Nephron progenitor cell (in vitro differentiated cells): ENCODE measurements around the gene UIMC1.

ENCODE experiments used
- DNase-seq: peaks from one replicate; pipeline ENCODE4 v3.0.0; 2021
- H3K27ac Mint-ChIP-seq: 2 replicates; pipeline ENCODE4 v1.8.0; 2021; ENCODE audit warnings: mild to moderate bottlenecking, moderate library complexity, mixed read lengths
- H3K27me3 Mint-ChIP-seq: 2 replicates; pipeline ENCODE4 v1.8.0; 2021; ENCODE audit warnings: mild to moderate bottlenecking, low read depth, mixed read lengths; ENCODE audit not compliant: poor library complexity
- H3K36me3 Mint-ChIP-seq: 2 replicates; pipeline ENCODE4 v1.8.0; 2021; ENCODE audit warnings: low read depth, mixed read lengths
- H3K4me1 Mint-ChIP-seq: 2 replicates; pipeline ENCODE4 v1.8.0; 2021; ENCODE audit warnings: mixed read lengths
- H3K4me3 Mint-ChIP-seq: 2 replicates; pipeline ENCODE4 v1.8.0; 2021; ENCODE audit warnings: mild to moderate bottlenecking, moderate library complexity, mixed read lengths
- H3K9me3 Mint-ChIP-seq: 2 replicates; pipeline ENCODE4 v1.8.0; 2021; ENCODE audit warnings: mild to moderate bottlenecking, moderate library complexity, mixed read lengths
- TF ChIP-seq, protein P1 (sequence below): fragments of 200-600 bp; sonication (generic); IDR thresholded peaks from 2 replicates; pipeline ENCODE4 v1.5.0; 2021; ENCODE audit warnings: antibody characterized with exemption

UIMC1 gene

DNA sequence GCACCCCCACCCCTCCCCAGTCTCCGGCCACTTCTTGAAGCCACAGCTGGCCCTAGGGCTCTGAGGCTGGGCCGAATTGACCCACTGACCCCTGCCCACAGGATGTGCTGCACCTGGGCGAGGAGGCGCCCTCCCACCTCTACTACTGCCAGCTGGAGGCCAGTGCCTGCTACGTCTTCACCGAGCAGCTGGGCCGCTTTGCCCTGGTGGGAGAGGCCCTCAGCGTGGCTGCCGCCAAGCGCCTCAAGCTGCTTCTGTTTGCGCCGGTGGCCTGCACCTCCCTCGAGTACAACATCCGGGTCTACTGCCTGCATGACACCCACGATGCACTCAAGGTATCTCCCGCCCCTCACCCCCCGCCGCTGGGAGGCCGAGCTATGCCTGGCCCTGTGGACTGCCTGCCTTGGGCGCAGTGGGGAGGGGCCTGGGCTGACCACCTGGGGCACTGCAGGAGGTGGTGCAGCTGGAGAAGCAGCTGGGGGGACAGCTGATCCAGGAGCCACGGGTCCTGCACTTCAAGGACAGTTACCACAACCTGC is 128.7 kb downstream of the UIMC1 start:
- Mint-ChIP-seq H3K9me3 (no peaks in the 10 kb centered on the region), H3K27ac (no peak overlapping the region), H3K4me3 (no peak overlapping the region), H3K27me3 (peaks cover 21% of the 10 kb centered on the region), H3K4me1 (peaks cover 27% of the 10 kb centered on the region), H3K36me3 (no peaks in the 10 kb centered on the region)
- TF ChIP-seq, protein P1, sequence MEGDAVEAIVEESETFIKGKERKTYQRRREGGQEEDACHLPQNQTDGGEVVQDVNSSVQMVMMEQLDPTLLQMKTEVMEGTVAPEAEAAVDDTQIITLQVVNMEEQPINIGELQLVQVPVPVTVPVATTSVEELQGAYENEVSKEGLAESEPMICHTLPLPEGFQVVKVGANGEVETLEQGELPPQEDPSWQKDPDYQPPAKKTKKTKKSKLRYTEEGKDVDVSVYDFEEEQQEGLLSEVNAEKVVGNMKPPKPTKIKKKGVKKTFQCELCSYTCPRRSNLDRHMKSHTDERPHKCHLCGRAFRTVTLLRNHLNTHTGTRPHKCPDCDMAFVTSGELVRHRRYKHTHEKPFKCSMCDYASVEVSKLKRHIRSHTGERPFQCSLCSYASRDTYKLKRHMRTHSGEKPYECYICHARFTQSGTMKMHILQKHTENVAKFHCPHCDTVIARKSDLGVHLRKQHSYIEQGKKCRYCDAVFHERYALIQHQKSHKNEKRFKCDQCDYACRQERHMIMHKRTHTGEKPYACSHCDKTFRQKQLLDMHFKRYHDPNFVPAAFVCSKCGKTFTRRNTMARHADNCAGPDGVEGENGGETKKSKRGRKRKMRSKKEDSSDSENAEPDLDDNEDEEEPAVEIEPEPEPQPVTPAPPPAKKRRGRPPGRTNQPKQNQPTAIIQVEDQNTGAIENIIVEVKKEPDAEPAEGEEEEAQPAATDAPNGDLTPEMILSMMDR, result no peak
- DNase-seq, result no peak

DNA sequence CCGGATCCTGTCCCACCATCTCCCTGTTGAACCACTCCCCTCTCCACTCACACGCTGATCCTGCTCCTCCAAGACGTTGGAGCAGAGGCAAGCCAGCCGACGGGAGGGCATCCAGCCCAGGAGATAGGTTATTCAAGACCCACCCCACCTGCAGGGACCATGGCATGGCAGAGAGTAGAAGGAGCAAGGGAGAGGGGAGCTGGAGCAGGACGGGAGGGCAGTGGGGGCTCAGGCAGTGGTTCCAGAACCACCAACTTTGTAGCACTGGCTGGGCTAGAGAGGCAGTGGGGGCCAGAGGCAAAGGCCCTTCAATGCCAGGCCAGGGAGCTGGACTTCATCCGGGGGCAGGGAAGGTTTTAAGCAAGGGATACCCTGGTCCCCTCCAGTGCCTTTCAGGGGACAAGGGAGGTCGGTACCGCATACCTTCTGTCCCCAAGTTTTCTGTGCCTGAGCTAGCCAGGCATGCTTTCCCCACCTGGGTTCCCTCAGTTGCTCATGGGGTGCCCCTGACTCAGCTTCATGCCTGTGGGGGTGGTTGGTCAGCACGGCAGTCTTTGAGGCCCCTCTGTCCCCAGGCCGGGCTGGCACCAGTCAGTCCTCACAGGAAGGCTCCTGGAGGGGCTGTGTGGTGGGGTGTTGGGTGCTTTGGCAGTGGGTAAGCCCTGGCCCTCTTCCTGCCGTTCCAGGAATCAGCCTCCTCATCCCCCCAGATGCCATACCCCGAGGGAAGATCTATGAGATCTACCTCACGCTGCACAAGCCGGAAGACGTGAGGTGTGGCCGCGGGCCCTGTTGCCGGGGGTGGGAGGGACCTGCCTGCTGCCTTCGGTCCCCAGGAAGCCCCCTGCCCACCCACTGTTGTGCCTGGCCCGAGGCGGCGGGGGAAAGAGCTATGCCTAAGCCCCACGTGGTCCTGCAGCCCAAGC is 129.8 kb downstream of the UIMC1 start:
- Mint-ChIP-seq H3K27me3 (peaks cover 21% of the 10 kb centered on the region), H3K36me3 (no peaks in the 10 kb centered on the region), H3K9me3 (no peaks in the 10 kb centered on the region), H3K27ac (no peak overlapping the region), H3K4me1 (peaks cover 27% of the 10 kb centered on the region), H3K4me3 (no peak overlapping the region)
- TF ChIP-seq, protein P1, result no peak
- no peak for DNase-seq

DNA sequence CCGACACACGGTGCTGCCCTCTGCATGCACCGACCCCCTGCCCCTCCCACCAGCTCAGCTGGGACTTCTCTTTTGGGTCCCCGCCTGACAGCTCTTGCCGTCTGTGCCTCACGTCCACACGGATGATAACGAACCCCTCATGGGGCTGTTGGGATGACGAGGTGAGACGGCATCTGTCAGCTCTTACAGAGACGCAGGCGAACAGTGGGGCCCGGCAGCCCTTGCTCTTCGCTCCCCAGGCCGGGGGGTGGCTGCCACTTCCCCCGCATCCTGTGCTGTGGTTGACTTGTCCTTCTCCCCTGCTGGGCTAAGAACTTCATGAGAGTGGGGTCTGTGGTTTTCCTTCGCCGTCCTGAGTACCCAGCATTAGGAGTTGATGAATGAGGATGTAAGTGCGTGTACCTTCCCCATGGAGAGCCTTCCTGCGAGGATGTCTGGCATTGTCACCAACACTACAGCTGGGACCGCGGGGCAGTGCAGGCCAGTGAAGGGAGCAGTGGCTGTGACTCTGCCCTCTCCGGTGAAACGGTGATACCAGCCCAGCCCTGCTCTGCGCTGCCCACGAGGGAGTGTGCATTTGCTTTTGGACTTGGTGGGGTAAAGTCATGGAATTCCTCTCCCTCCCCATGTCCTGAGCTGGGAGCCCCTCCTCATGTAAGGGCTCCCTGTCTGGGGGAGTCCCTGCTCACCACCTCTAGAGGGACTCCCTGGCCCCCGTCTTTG is 130.6 kb downstream of the UIMC1 start:
- TF ChIP-seq, protein P1, result no peak
- H3K27ac Mint-ChIP-seq, result no peak overlapping the region
- peaks cover 27% of the 10 kb centered on the region for H3K4me1 Mint-ChIP-seq
- H3K9me3 Mint-ChIP-seq, result no peaks in the 10 kb centered on the region
- H3K27me3 Mint-ChIP-seq, result peaks cover 21% of the 10 kb centered on the region
- H3K4me3 Mint-ChIP-seq, result no peak overlapping the region
- no peaks in the 10 kb centered on the region for H3K36me3 Mint-ChIP-seq
- DNase-seq, result no peak

DNA sequence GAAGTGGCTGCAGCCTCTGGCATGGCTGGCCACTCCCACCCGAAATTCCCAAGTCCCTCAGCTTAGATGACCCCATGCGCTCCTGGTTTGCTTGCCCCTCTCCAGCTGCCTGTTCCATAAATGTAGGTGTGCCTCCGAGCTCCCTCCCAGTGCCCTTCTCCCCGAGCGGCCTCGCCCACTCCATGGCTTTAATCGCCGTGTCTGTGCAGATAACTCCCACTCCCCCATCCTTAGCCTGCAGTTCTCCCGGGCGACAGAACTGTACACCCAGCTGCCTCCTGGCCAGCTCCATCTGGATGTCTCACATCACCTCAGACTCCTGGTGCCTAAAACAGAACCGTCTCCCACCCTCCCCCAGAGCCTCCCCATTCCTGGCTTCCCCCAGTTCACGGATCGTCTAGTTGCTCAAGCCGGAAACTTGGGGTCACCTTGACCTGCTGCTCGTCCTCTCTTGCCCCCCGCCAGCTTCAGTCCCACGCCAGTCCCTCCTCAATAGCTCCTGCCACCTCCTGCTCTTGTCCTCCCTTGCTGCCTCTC is 131.5 kb downstream of the UIMC1 start:
- H3K27me3 Mint-ChIP-seq, result peaks cover 21% of the 10 kb centered on the region
- no peaks in the 10 kb centered on the region for H3K9me3 Mint-ChIP-seq
- H3K4me3 Mint-ChIP-seq, result no peak overlapping the region
- peaks cover 29% of the 10 kb centered on the region for H3K4me1 Mint-ChIP-seq
- H3K36me3 Mint-ChIP-seq, result no peaks in the 10 kb centered on the region
- peak overlapping the region; percentile 60 for H3K27ac Mint-ChIP-seq
- TF ChIP-seq, protein P1, result no peak
- DNase-seq, result no peak

DNA sequence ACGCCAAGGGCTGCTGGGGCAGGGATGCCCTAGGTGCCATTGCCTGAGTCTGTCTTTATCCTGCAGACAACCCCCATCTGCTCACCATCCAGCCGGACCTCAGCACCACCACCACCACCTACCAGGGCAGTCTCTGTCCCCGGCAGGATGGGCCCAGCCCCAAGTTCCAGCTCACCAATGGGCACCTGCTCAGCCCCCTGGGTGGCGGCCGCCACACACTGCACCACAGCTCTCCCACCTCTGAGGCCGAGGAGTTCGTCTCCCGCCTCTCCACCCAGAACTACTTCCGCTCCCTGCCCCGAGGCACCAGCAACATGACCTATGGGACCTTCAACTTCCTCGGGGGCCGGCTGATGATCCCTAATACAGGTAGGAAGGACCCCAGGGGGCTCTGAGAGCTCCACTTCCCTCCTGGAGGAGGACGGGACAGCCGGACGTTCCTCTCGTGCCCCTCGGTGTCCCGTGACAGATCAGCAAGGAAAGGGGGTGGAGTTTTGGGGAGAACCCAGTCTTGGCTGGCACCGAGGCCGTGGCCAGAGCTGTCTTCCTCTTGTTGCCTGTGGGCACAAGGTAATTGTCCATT is 132.3 kb downstream of the UIMC1 start:
- Mint-ChIP-seq H3K36me3 (no peaks in the 10 kb centered on the region), H3K27me3 (peaks cover 21% of the 10 kb centered on the region), H3K9me3 (no peaks in the 10 kb centered on the region), H3K4me3 (no peak overlapping the region), H3K27ac (no peak overlapping the region), H3K4me1 (peaks cover 34% of the 10 kb centered on the region)
- no peak for DNase-seq
- TF ChIP-seq, protein P1, result no peak
